DOHH2 (cell line): Measurements from ENCODE around the gene RPN1.

Source experiments
- H3F3A ChIP-seq: fragments of 200-600 bp; sonication (generic), shearing (Covaris generic); 2 replicates; pipeline ENCODE4 v1.6.0; 2016; ENCODE audit warnings: antibody characterized with exemption, mild to moderate bottlenecking; ENCODE audit not compliant: control insufficient read depth, insufficient read depth
- H3K27ac ChIP-seq: fragments of 200-600 bp; sonication (generic); 2 replicates; pipeline ENCODE4 v1.5.1; 2014; ENCODE audit warnings: low read depth, mild to moderate bottlenecking, low read length, moderate library complexity
- H3K27me3 ChIP-seq: fragments of 200-600 bp; sonication (generic); 2 replicates; pipeline ENCODE4 v1.6.1; 2014; ENCODE audit warnings: mild to moderate bottlenecking, low read length, mixed read lengths; ENCODE audit not compliant: control insufficient read depth
- H3K36me3 ChIP-seq: fragments of 200-600 bp; sonication (generic); 2 replicates; pipeline ENCODE4 v1.6.1; 2014; ENCODE audit warnings: mild to moderate bottlenecking, low read length, moderate library complexity, mixed read lengths; ENCODE audit not compliant: control insufficient read depth
- H3K4me1 ChIP-seq: fragments of 200-600 bp; sonication (generic); 2 replicates; pipeline ENCODE4 v1.6.1; 2014; ENCODE audit warnings: mild to moderate bottlenecking, low read length, mixed read lengths; ENCODE audit not compliant: control insufficient read depth
- H3K4me2 ChIP-seq: fragments of 200-600 bp; sonication (generic); 2 replicates; pipeline ENCODE4 v1.6.0; 2014; ENCODE audit warnings: mild to moderate bottlenecking, low read length, moderate library complexity
- H3K4me3 ChIP-seq: fragments of 200-600 bp; sonication (generic); 2 replicates; pipeline ENCODE4 v1.5.1; 2014; ENCODE audit warnings: mild to moderate bottlenecking, low read length, mixed read lengths
- H3K79me2 ChIP-seq: fragments of 200-600 bp; sonication (generic); 2 replicates; pipeline ENCODE4 v1.6.1; 2014; ENCODE audit warnings: mild to moderate bottlenecking, low read length, mixed read lengths; ENCODE audit not compliant: control insufficient read depth
- H3K9me2 ChIP-seq: fragments of 200-600 bp; sonication (generic); replicated peaks from 2 replicates; pipeline ENCODE4 v1.6.1; 2014; ENCODE audit warnings: mild to moderate bottlenecking, low read length, mixed read lengths; ENCODE audit not compliant: control insufficient read depth
- H3K9me3 ChIP-seq: fragments of 200-600 bp; sonication (generic); 2 replicates; pipeline ENCODE4 v1.6.1; 2014; ENCODE audit warnings: antibody characterized with exemption, low read length, mixed read lengths; ENCODE audit not compliant: control insufficient read depth, insufficient read depth
- H4K20me1 ChIP-seq: fragments of 200-600 bp; sonication (generic); 2 replicates; pipeline ENCODE4 v1.6.0; 2014; ENCODE audit warnings: low read depth, mild to moderate bottlenecking, antibody characterized with exemption, low read length, moderate library complexity; ENCODE audit not compliant: control insufficient read depth, insufficient read depth
- CTCF ChIP-seq: fragments of 200-600 bp; sonication (generic); IDR thresholded peaks from one replicate; pipeline ENCODE4 v1.5.1; 2014; ENCODE audit warnings: antibody characterized with exemption, mild to moderate bottlenecking, low read depth, low read length; ENCODE audit not compliant: poor library complexity, severe bottlenecking
- EZH2phosphoT487 ChIP-seq: fragments of 200-600 bp; sonication (generic); IDR thresholded peaks from 2 replicates; pipeline ENCODE4 v1.6.1; 2017; ENCODE audit warnings: borderline replicate concordance, mild to moderate bottlenecking, antibody characterized with exemption, low read length, moderate library complexity, mixed read lengths

Gene RPN1

DNA sequence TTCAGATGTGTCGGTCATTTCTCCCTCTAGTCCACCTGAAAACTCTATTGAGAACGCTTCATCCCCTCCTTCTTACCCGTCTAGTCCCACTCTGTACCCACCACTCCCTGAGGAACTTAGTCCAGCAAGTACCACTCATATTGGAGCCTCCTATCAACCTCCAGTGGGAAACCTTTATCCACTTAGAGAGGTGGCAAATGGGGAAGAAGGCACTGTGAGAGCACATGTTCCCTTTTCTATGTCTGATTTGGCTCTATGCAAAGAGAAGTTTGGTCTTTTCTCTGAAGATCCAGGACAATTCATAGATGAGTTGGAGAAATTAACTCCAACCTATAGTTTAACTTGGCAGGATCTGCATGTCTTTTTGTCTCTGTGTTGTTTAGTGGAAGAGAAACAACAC is 17.0 kb upstream of the RPN1 start:
- peaks cover 14% of the 10 kb centered on the region for H3K4me1 ChIP-seq

GRCh38 chr3:128665362-128666021 is 14.9 kb upstream of the RPN1 start:
- no peaks in the 10 kb centered on the region for H3K9me2 ChIP-seq
- no peaks in the 10 kb centered on the region for H3K4me1 ChIP-seq
- no peaks in the 10 kb centered on the region for H3K79me2 ChIP-seq
- no peaks in the 10 kb centered on the region for H3K36me3 ChIP-seq
- no peak overlapping the region for H3K4me3 ChIP-seq
- peaks cover 9% of the 10 kb centered on the region; the same call in 1 of the 2 replicates for H3F3A ChIP-seq
- no peaks in the 10 kb centered on the region for H4K20me1 ChIP-seq
- H3K27ac ChIP-seq: no peak overlapping the region
- TF ChIP-seq EZH2phosphoT487: no peak
- TF ChIP-seq CTCF: no peak
- H3K27me3 ChIP-seq: no peaks in the 10 kb centered on the region
- H3K4me2 ChIP-seq: no peak overlapping the region
- H3K9me3 ChIP-seq: no peaks in the 10 kb centered on the region

More for the DNA sequence above, 17.0 kb upstream of the RPN1 start:
- TF ChIP-seq EZH2phosphoT487 (no peak), CTCF (no peak)
- no peaks in the 10 kb centered on the region for H3K79me2 ChIP-seq
- no peaks in the 10 kb centered on the region for H3K27me3 ChIP-seq
- peaks cover 9% of the 10 kb centered on the region; the same call in 1 of the 2 replicates for H3F3A ChIP-seq
- H3K9me2 ChIP-seq: no peaks in the 10 kb centered on the region
- H3K27ac ChIP-seq: no peak overlapping the region
- no peak overlapping the region for H3K4me3 ChIP-seq
- no peak overlapping the region for H3K4me2 ChIP-seq
- no peaks in the 10 kb centered on the region for H3K36me3 ChIP-seq
- H4K20me1 ChIP-seq: no peaks in the 10 kb centered on the region
- H3K9me3 ChIP-seq: no peaks in the 10 kb centered on the region

GRCh38 chr3:128663151-128663550 is 12.5 kb upstream of the RPN1 start:
- Histone ChIP-seq H3F3A (peaks cover 6% of the 10 kb centered on the region; the same call in 1 of the 2 replicates), H3K27ac (no peak overlapping the region), H3K36me3 (no peaks in the 10 kb centered on the region), H3K4me3 (no peak overlapping the region), H3K9me3 (no peaks in the 10 kb centered on the region), H4K20me1 (no peaks in the 10 kb centered on the region), H3K9me2 (no peaks in the 10 kb centered on the region), H3K27me3 (no peaks in the 10 kb centered on the region), H3K79me2 (no peaks in the 10 kb centered on the region), H3K4me1 (no peaks in the 10 kb centered on the region), H3K4me2 (no peak overlapping the region)
- no peak for TF ChIP-seq EZH2phosphoT487
- TF ChIP-seq CTCF: no peak
